Neuronal stem cell (in vitro differentiated cells): ENCODE measurements around the gene ARHGEF17.

Experiments used
- DNase-seq: peaks from one replicate; pipeline ENCODE4 v3.0.0-alpha.2; 2013; ENCODE audit warnings: low spot score
- H2AFZ ChIP-seq: one replicate; pipeline ENCODE4 v1.6.1; 2013; ENCODE audit warnings: mild to moderate bottlenecking, low read length, inconsistent platforms
- H2AK5ac ChIP-seq: 2 replicates; pipeline ENCODE4 v1.6.1; 2013; ENCODE audit warnings: low read depth, mild to moderate bottlenecking, inconsistent platforms, low read length, moderate library complexity, mixed read lengths
- H2BK120ac ChIP-seq: 2 replicates; pipeline ENCODE4 v1.6.1; 2013; ENCODE audit warnings: low read depth, mild to moderate bottlenecking, inconsistent platforms, low read length, moderate library complexity, mixed read lengths
- H2BK12ac ChIP-seq: one replicate; pipeline ENCODE4 v1.6.1; 2013; ENCODE audit warnings: low read length, inconsistent platforms
- H2BK15ac ChIP-seq: 2 replicates; pipeline ENCODE4 v1.6.1; 2013; ENCODE audit warnings: mild to moderate bottlenecking, low read length, inconsistent platforms, mixed read lengths
- H2BK5ac ChIP-seq: one replicate; pipeline ENCODE4 v1.6.1; 2013; ENCODE audit warnings: inconsistent platforms, mild to moderate bottlenecking, low read length, moderate library complexity
- H3K14ac ChIP-seq: one replicate; pipeline ENCODE4 v1.6.1; 2013; ENCODE audit warnings: low read length, inconsistent platforms
- H3K18ac ChIP-seq: 2 replicates; pipeline ENCODE4 v1.6.1; 2013; ENCODE audit warnings: low read length, inconsistent platforms
- H3K23ac ChIP-seq: 2 replicates; pipeline ENCODE4 v1.6.1; 2013; ENCODE audit warnings: low read depth, mild to moderate bottlenecking, mixed read lengths, low read length, inconsistent platforms; ENCODE audit not compliant: poor library complexity
- H3K27ac ChIP-seq: replicated peaks from 3 replicates; pipeline ENCODE4 v1.5.1; 2013; ENCODE audit warnings: low read length, inconsistent platforms
- H3K27me3 ChIP-seq, 3 experiments: 2 replicates each; pipeline ENCODE4 v1.6.1; 2013; ENCODE audit warnings: low read length in 3 of 3, mild to moderate bottlenecking in 2 of 3, inconsistent platforms in 1 of 3, low read depth in 1 of 3, mixed read lengths in 1 of 3, moderate library complexity in 1 of 3; ENCODE audit not compliant: control insufficient read depth in 3 of 3, insufficient read depth in 3 of 3
- H3K36me3 ChIP-seq, 2 donors: replicated peaks in 1 of 2; 2 replicates each; pipeline ENCODE4 v1.6.1; 2013; ENCODE audit warnings: low read length in 2 of 2; ENCODE audit not compliant: control insufficient read depth in 2 of 2, insufficient read depth in 2 of 2
- H3K4ac ChIP-seq: 2 replicates; pipeline ENCODE4 v1.6.1; 2013; ENCODE audit warnings: inconsistent platforms, mild to moderate bottlenecking, low read length, moderate library complexity
- H3K4me1 ChIP-seq, 2 donors: 1 replicate in 1 of 2; 2 replicates in 1 of 2; pipeline ENCODE4 v1.6.1; 2013; ENCODE audit warnings: low read length in 2 of 2, low read depth in 1 of 2; ENCODE audit not compliant: control insufficient read depth in 2 of 2, insufficient read depth in 1 of 2
- H3K4me2 ChIP-seq: one replicate; pipeline ENCODE4 v1.6.1; 2013; ENCODE audit warnings: mild to moderate bottlenecking, low read length, inconsistent platforms; ENCODE audit not compliant: insufficient read depth, poor library complexity, severe bottlenecking
- H3K4me3 ChIP-seq, 2 donors: 2 replicates each; pipeline ENCODE4 v1.5.1; 2013; ENCODE audit warnings: low read length in 2 of 2, mild to moderate bottlenecking in 2 of 2, inconsistent platforms in 1 of 2, moderate library complexity in 1 of 2
- H3K79me1 ChIP-seq: one replicate; pipeline ENCODE4 v1.6.1; 2013; ENCODE audit warnings: low read depth, mild to moderate bottlenecking, inconsistent platforms, low read length, moderate library complexity
- H3K9ac ChIP-seq: one replicate; pipeline ENCODE4 v1.6.1; 2013; ENCODE audit warnings: mild to moderate bottlenecking, low read depth, low read length, inconsistent platforms; ENCODE audit not compliant: poor library complexity
- H3K9me3 ChIP-seq, 2 donors: replicated peaks in 1 of 2; 2 replicates each; pipeline versions ENCODE3 to v1.6.1; 2013; ENCODE audit warnings: low read length in 2 of 2, mild to moderate bottlenecking in 2 of 2, inconsistent platforms in 1 of 2, low read depth in 1 of 2, mixed read lengths in 1 of 2, moderate library complexity in 1 of 2; ENCODE audit not compliant: control insufficient read depth in 2 of 2, insufficient read depth in 1 of 2
- H4K8ac ChIP-seq: one replicate; pipeline ENCODE4 v1.6.1; 2013; ENCODE audit warnings: low read depth, mild to moderate bottlenecking, inconsistent platforms, low read length, moderate library complexity
- H4K91ac ChIP-seq: one replicate; pipeline ENCODE4 v1.6.1; 2013; ENCODE audit warnings: low read length, low read depth, mild to moderate bottlenecking, inconsistent platforms; ENCODE audit not compliant: poor library complexity
- WGBS, 2 donors: extraction: QIAGEN DNeasy Blood & Tissue Kit; methylation state at CpG; one replicate each; pipeline ENCODE4 v1.1.7; 2013; ENCODE audit warnings: missing lambda C conversion rate in 2 of 2, mixed read lengths in 1 of 2; ENCODE audit not compliant: insufficient read length in 2 of 2, insufficient replicate concordance in 1 of 2; ENCODE audit errors: extremely low coverage in 2 of 2; 5-methylcytosine and 5-hydroxymethylcytosine counted together

ARHGEF17 gene

DNA sequence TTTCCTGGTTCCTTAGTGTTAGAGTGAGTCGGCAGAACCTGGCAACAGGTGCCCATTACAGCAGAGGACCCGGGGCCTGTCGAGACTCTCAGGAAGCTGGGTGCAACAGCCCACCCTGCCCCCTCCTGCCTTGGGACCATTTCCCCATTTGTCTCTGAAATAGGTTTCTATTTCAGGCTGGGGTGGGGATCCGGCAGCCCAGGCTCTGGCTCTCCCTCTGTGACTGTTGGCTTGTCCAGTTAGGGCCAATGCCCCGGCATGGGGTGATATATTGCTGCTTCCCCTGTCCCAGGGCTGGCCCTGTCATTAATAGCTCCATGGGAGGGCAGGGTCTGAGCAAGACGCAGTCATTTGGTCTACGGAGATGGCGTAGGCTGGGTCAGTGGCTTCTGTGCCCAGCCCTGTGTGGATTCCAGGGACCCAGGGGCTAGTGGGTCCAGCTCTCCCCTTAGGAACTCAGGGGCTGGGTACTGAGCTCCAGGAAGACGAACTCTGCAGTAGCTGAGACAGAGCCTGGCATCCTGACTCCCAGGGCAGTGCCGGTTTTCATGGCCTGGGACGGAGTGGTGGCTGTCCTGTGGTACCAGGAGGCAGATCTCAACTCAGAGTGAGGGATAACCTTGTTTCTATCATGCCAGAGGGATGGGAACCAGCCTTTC, 33.2 kb upstream of the ARHGEF17 start:
- H4K91ac ChIP-seq, result no peak overlapping the region
- WGBS, 2 donors, result no CpG with 5 or more reads among the region's 11 CpGs
- H3K4me3 ChIP-seq, result no peak overlapping the region
- no peaks in the 10 kb centered on the region for H3K79me1 ChIP-seq
- H2AK5ac ChIP-seq, result peak overlapping the region; percentile 23
- no peaks in the 10 kb centered on the region for H3K36me3 ChIP-seq
- peak overlapping the region; percentile 76 for H2BK5ac ChIP-seq
- peak overlapping the region; percentile 51 for H3K9ac ChIP-seq
- no peaks in the 10 kb centered on the region for H3K9me3 ChIP-seq
- peaks cover 0 to 21% (median 0%) of the 10 kb centered on the region in 3 experiments for H3K27me3 ChIP-seq
- no peak overlapping the region for H2AFZ ChIP-seq
- H3K14ac ChIP-seq, result no peak overlapping the region
- H3K18ac ChIP-seq, result peak overlapping the region; percentile 69
- no peak overlapping the region for H2BK12ac ChIP-seq
- no peak overlapping the region for H4K8ac ChIP-seq
- DNase-seq, result no peak
- no peak overlapping the region for H3K27ac ChIP-seq
- peaks cover 1 to 7% of the 10 kb centered on the region in 2 donors for H3K4me1 ChIP-seq
- H2BK15ac ChIP-seq, result peak overlapping the region; percentile 52
- no peak overlapping the region for H2BK120ac ChIP-seq
- no peak overlapping the region for H3K4me2 ChIP-seq
- no peak overlapping the region for H3K4ac ChIP-seq
- H3K23ac ChIP-seq, result peak overlapping the region; percentile 76

DNA sequence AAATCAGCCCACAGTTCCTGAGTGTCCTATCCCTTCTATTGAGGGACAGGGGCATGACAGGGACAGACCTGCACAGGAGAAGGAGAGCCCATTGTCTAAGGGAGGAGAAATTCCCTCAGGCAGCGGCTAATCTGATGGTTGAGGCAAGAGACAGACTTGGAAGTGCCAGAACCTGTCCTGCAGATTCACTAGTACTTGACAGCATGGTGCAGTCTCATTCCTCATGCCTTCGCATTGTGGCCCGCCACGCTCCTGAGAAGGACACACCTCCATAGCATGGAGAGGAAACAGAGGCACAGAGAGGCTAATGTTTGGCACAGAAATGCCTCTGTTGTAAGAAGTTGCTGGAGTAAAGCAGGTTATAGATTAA, 32.7 kb upstream of the ARHGEF17 start:
- H3K27ac ChIP-seq, result no peak overlapping the region
- peak overlapping the region; percentile 76 for H3K23ac ChIP-seq
- H3K79me1 ChIP-seq, result no peaks in the 10 kb centered on the region
- peaks cover 0 to 5% of the 10 kb centered on the region in 2 donors for H3K4me1 ChIP-seq
- peak overlapping the region; percentile 23 for H2AK5ac ChIP-seq
- peak overlapping the region; percentile 63 for H3K14ac ChIP-seq
- no peaks in the 10 kb centered on the region for H3K9me3 ChIP-seq
- no peak overlapping the region for H2BK5ac ChIP-seq
- WGBS, 2 donors, result no CpG with 5 or more reads among the region's 4 CpGs
- no peak overlapping the region for H3K4me2 ChIP-seq
- H3K27me3 ChIP-seq, result peaks cover 0 to 21% (median 0%) of the 10 kb centered on the region in 3 experiments
- no peak overlapping the region for H2AFZ ChIP-seq
- no peak for DNase-seq
- no peak overlapping the region for H2BK120ac ChIP-seq
- no peak overlapping the region for H2BK12ac ChIP-seq
- no peak overlapping the region for H3K4me3 ChIP-seq
- no peak overlapping the region for H4K8ac ChIP-seq
- H4K91ac ChIP-seq, result no peak overlapping the region
- H3K36me3 ChIP-seq, result no peaks in the 10 kb centered on the region
- H3K4ac ChIP-seq, result no peak overlapping the region
- H3K9ac ChIP-seq, result peak overlapping the region; percentile 51
- H3K18ac ChIP-seq, result peak overlapping the region; percentile 19
- peak overlapping the region; percentile 52 for H2BK15ac ChIP-seq

DNA sequence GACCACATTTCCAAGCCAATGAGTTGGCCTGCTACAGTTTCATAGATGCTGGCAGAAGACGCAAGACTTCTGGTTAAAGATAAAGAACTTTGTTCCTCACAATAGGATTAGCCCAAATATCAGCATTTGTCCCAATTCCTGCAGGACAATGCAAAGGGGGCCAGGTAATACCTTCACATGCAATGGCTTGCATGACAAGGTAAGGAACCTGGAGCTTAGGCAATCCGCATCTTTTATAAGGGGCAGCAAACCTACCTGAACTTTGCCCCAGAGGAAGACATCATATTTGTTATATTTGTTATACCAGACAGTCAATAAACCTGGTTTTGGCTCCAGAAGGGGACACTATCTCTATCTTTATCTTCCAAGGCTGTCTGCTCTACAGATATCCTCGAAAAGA, 30.6 kb upstream of the ARHGEF17 start:
- Histone ChIP-seq H2BK15ac (no peak overlapping the region), H2AK5ac (no peak overlapping the region), H3K9ac (no peak overlapping the region), H3K4me1 (peaks cover 0 to 2% of the 10 kb centered on the region in 2 donors), H2BK120ac (no peak overlapping the region), H3K4me3 (no peak overlapping the region), H3K4me2 (no peak overlapping the region), H2BK5ac (no peak overlapping the region), H2BK12ac (no peak overlapping the region), H3K79me1 (no peaks in the 10 kb centered on the region), H2AFZ (no peak overlapping the region), H3K27ac (no peak overlapping the region), H3K23ac (no peak overlapping the region), H3K9me3 (no peaks in the 10 kb centered on the region), H3K4ac (no peak overlapping the region), H3K14ac (no peak overlapping the region), H4K8ac (no peak overlapping the region), H3K36me3 (no peaks in the 10 kb centered on the region), H4K91ac (no peak overlapping the region), H3K18ac (no peak overlapping the region), H3K27me3 (peaks cover 0 to 19% (median 0%) of the 10 kb centered on the region in 3 experiments)
- no CpG with 5 or more reads among the region's 3 CpGs for WGBS, 2 donors
- DNase-seq, result no peak

DNA sequence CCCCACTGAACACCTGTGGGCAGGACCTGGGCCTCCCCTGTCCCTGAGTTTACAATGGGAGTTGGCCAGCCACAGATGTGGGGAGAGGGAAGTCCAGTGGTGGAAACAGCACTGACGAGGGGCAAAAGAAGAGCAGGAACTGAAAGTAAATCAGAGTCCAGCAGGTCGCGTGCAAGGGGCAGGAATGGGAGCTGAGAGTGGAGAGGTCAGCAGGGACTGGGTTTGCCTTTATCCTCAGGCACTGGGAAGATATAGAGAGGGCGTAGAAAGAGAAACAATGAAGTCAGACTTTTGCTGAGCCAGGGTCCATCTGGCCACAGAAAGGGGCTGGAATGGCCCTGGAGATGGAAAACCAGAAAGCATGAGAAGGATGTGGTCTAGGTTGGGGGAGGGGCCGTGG, 27.4 kb upstream of the ARHGEF17 start:
- Histone ChIP-seq H2AFZ (no peak overlapping the region), H2AK5ac (no peak overlapping the region), H3K14ac (peak overlapping the region; percentile 43), H3K27me3 (peaks cover 0 to 12% (median 0%) of the 10 kb centered on the region in 3 experiments), H2BK15ac (no peak overlapping the region), H3K18ac (no peak overlapping the region), H3K23ac (peak overlapping the region; percentile 5), H3K9ac (no peak overlapping the region), H3K27ac (no peak overlapping the region), H2BK5ac (no peak overlapping the region), H3K36me3 (no peaks in the 10 kb centered on the region), H3K9me3 (no peaks in the 10 kb centered on the region), H3K4me3 (no peak overlapping the region), H3K4me2 (no peak overlapping the region), H4K91ac (no peak overlapping the region), H2BK12ac (no peak overlapping the region), H2BK120ac (no peak overlapping the region), H3K4ac (no peak overlapping the region), H3K4me1 (peaks cover 0 to 1% of the 10 kb centered on the region in 2 donors), H3K79me1 (no peaks in the 10 kb centered on the region), H4K8ac (no peak overlapping the region)
- no peak for DNase-seq
- no CpG with 5 or more reads among the region's 5 CpGs for WGBS, 2 donors
